GM21786 (cell line): Measurements from ENCODE around the gene PRKD3.
"Not testable (repeated sequence)": the region's sequence is repeated elsewhere in the genome, so short reads cannot be mapped to it uniquely, and the experiment has no call there.

ENCODE experiments used
- ATAC-seq: cut with Tn5 transposase; IDR thresholded peaks from one replicate; pipeline ENCODE4 v1.9.1; 2021; ENCODE audit not compliant: unreplicated experiment

PRKD3 gene

GRCh38 chr2:37317746-37318145 lies 6.9 kb downstream of the PRKD3 start:
- ATAC-seq, result no peak

- no peak for ATAC-seq
Measured at GRCh38 chr2:37316181-37316580, 8.5 kb downstream of the PRKD3 start.

- no peak for ATAC-seq
Measured at GRCh38 chr2:37315364-37315763, 9.3 kb downstream of the PRKD3 start.

GRCh38 chr2:37307500-37307899 lies 17.1 kb downstream of the PRKD3 start:
- no peak for ATAC-seq

GRCh38 chr2:37306024-37306423 lies 18.6 kb downstream of the PRKD3 start:
- ATAC-seq, result no peak

- no peak for ATAC-seq
Measured at GRCh38 chr2:37302701-37303252, 21.9 kb downstream of the PRKD3 start.

GRCh38 chr2:37301408-37301807 lies 23.2 kb downstream of the PRKD3 start:
- ATAC-seq, result no peak

- no peak for ATAC-seq
Measured at GRCh38 chr2:37300578-37300977, 24.1 kb downstream of the PRKD3 start.

GRCh38 chr2:37300146-37300545 lies 24.5 kb downstream of the PRKD3 start:
- ATAC-seq, result no peak

- no peak for ATAC-seq
Measured at GRCh38 chr2:37297632-37298031, 27.0 kb downstream of the PRKD3 start.

GRCh38 chr2:37295469-37296073 lies 29.1 kb downstream of the PRKD3 start:
- ATAC-seq, result no peak

- not testable (repeated sequence) for ATAC-seq
Measured at GRCh38 chr2:37294858-37295257, 29.8 kb downstream of the PRKD3 start.

GRCh38 chr2:37291680-37292079 lies 33.0 kb downstream of the PRKD3 start:
- no peak for ATAC-seq

GRCh38 chr2:37287966-37288365 lies 36.7 kb downstream of the PRKD3 start:
- ATAC-seq, result no peak

- ATAC-seq, result no peak
Measured at GRCh38 chr2:37284381-37284780, 40.3 kb downstream of the PRKD3 start.

- no peak for ATAC-seq
Measured at GRCh38 chr2:37283207-37283606, 41.4 kb downstream of the PRKD3 start.

GRCh38 chr2:37282746-37283145 lies 41.9 kb downstream of the PRKD3 start:
- no peak for ATAC-seq

- ATAC-seq, result no peak
Measured at GRCh38 chr2:37281916-37282315, 42.7 kb downstream of the PRKD3 start.

GRCh38 chr2:37276291-37276690 lies 48.3 kb downstream of the PRKD3 start:
- no peak for ATAC-seq
